DOHH2 (cell line): ENCODE data around the gene TAF1C.

Experiments
- CTCF ChIP-seq: fragments of 200-600 bp; sonication (generic); IDR thresholded peaks from one replicate; pipeline ENCODE4 v1.5.1; 2014; ENCODE audit warnings: antibody characterized with exemption, mild to moderate bottlenecking, low read depth, low read length; ENCODE audit not compliant: poor library complexity, severe bottlenecking
- EZH2phosphoT487 ChIP-seq: fragments of 200-600 bp; sonication (generic); IDR thresholded peaks from 2 replicates; pipeline ENCODE4 v1.6.1; 2017; ENCODE audit warnings: borderline replicate concordance, mild to moderate bottlenecking, antibody characterized with exemption, low read length, moderate library complexity, mixed read lengths

DNA sequence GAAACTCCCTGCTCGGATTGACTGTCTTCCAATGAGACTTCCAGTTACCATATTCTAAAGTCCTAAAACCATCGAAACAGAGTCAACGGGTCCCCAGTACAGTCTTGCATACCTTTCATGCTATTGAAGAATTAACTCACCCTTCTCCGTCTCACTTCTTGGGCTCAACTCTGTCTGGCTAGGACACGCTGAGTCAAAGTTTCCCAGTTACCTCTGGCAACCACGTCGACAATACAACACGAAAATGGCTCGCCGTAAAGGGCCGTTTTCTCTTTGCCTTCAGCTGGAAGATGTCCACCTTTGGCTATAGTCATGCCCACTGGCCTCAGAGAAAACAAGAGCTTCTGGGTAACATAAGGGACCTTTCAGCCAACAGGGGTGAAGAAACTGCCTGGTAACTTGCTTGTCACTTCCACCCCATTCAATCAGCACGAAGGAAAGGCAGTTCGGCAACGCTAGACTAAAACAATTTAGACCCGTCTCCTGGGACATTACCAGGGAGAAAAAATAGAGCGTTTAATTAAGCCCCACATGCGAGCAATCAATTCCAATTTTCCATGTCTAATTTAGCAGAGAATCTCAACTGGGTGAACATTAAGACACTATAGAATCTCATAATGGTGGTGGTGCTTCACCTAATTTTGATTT, 31.4 kb upstream of the TAF1C start:
- no peak for TF ChIP-seq CTCF
- no peak for TF ChIP-seq EZH2phosphoT487
